DND-41 (cell line): ENCODE results near the gene A1BG.

Source experiments
- ATAC-seq: fragments of 200-7000 bp; cut with Tn5 transposase; 3 replicates; pipeline ENCODE4 v1.9.1; 2021; ENCODE audit warnings: low read depth; ENCODE audit not compliant: insufficient read depth
- DNase-seq: peaks from one replicate; pipeline ENCODE4 v3.0.0-alpha.2; 2020
- H2AFZ ChIP-seq: 2 replicates; pipeline ENCODE4 v1.6.0; 2012; ENCODE audit warnings: low read depth, low read length
- H3K27ac ChIP-seq: 2 replicates; pipeline ENCODE4 v1.5.1; 2012; ENCODE audit warnings: low read length, inconsistent platforms
- H3K27me3 ChIP-seq: fragments of 200-600 bp; sonication (generic); 2 replicates; pipeline ENCODE4 v1.6.0; 2012; ENCODE audit warnings: low read length, mild to moderate bottlenecking, inconsistent platforms; ENCODE audit not compliant: insufficient read depth, poor library complexity
- H3K36me3 ChIP-seq: 2 replicates; pipeline ENCODE4 v1.5.1; 2012; ENCODE audit warnings: low read length, inconsistent platforms; ENCODE audit not compliant: insufficient read depth
- H3K4me1 ChIP-seq: 2 replicates; pipeline ENCODE4 v1.5.1; 2012; ENCODE audit warnings: mild to moderate bottlenecking, low read length; ENCODE audit not compliant: insufficient read depth
- H3K4me2 ChIP-seq: 2 replicates; pipeline ENCODE4 v1.6.0; 2012; ENCODE audit warnings: mild to moderate bottlenecking, moderate library complexity, low read length, inconsistent platforms; ENCODE audit not compliant: insufficient read depth
- H3K4me3 ChIP-seq, 2 experiments: fragments of 200-600 bp in 1 of 2; shearing (Covaris generic) in 1 of 2; 2 replicates each; pipeline ENCODE4 v1.5.1; 2012 to 2016; ENCODE audit warnings: inconsistent platforms in 2 of 2, low read length in 2 of 2, mild to moderate bottlenecking in 2 of 2, low read depth in 1 of 2, moderate library complexity in 1 of 2
- H3K79me2 ChIP-seq: 2 replicates; pipeline ENCODE4 v1.6.0; 2012; ENCODE audit warnings: low read length, inconsistent platforms; ENCODE audit not compliant: insufficient read depth
- H3K9ac ChIP-seq: 2 replicates; pipeline ENCODE4 v1.6.0; 2012; ENCODE audit warnings: low read depth, mild to moderate bottlenecking, inconsistent platforms, low read length, moderate library complexity
- H3K9me3 ChIP-seq: 2 replicates; pipeline ENCODE4 v1.5.1; 2012; ENCODE audit warnings: low read length, moderate library complexity, mild to moderate bottlenecking, inconsistent platforms; ENCODE audit not compliant: insufficient read depth, severe bottlenecking
- H4K20me1 ChIP-seq: 2 replicates; pipeline ENCODE4 v1.6.0; 2012; ENCODE audit warnings: low read length; ENCODE audit not compliant: insufficient read depth
- CTCF ChIP-seq: IDR thresholded peaks from 2 replicates; pipeline ENCODE4 v1.5.1; 2012; ENCODE audit warnings: borderline replicate concordance, low read length, moderate library complexity, mild to moderate bottlenecking; ENCODE audit not compliant: poor library complexity, severe bottlenecking; ENCODE audit errors: extremely low read depth
- EZH2 ChIP-seq: IDR thresholded peaks from 3 replicates; pipeline ENCODE4 v1.6.1; 2012; ENCODE audit warnings: borderline replicate concordance, low read depth, mild to moderate bottlenecking, moderate library complexity, low read length, inconsistent platforms; ENCODE audit not compliant: severe bottlenecking

The A1BG gene

DNA sequence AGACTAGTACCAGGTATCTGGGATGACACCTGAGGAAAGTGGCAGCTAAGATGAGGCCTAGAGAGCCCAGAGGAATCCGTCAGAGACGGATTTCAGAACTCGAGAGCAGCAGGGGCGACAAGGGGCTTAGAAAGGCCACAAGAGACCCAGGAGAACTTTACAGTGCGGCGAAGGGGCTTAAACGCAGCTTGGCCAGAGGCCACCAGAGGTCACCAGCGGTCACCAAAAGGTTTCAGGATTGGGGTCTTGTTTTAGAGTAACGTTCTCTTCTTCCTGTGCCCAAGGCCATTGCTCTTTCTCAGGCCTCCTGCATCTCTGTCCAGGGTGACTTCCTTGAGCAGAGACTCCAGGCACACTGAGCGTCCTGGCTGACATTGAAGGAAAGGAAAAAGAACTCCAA is 24.3 kb downstream of the A1BG start:
- H2AFZ ChIP-seq = no peak overlapping the region
- H3K79me2 ChIP-seq = peaks cover 32% of the 10 kb centered on the region
- H3K27me3 ChIP-seq = no peaks in the 10 kb centered on the region
- ATAC-seq (no peak), DNase-seq (peak; percentile 44)
- H3K36me3 ChIP-seq = 0 out of 2 replicates have a peak, but pooled peaks cover 3% of the 10 kb centered on the region
- H3K9me3 ChIP-seq = no peaks in the 10 kb centered on the region
- H4K20me1 ChIP-seq = no peaks in the 10 kb centered on the region
- peak overlapping the region; percentile 19; the same call in 1 of the 2 replicates for H3K4me2 ChIP-seq
- TF ChIP-seq CTCF (peak; percentile 69), EZH2 (no peak)
- H3K4me3 ChIP-seq = no peak overlapping the region
- peaks cover 39% of the 10 kb centered on the region for H3K4me1 ChIP-seq
- H3K27ac ChIP-seq = no peak overlapping the region
- no peak overlapping the region for H3K9ac ChIP-seq

GRCh38 chr19:58326914-58327726 is 26.2 kb downstream of the A1BG start, which contains the start of gene ZSCAN22:
Gene ZSCAN22, plus strand, starts transcription at chr19:58326994. Its CDS starts 7,809 bp downstream, at chr19:58334803.
- H2AFZ ChIP-seq = peak within 1 kb of the TSS; percentile 94
- peak within 1 kb of the TSS; percentile 74 for H3K27ac ChIP-seq
- ATAC-seq (peak; percentile 97), DNase-seq (peak; percentile 88)
- TF ChIP-seq CTCF (no peak), EZH2 (no peak)
- H3K4me3 ChIP-seq = peak within 1 kb of the TSS; percentile 58 to 76
- H3K4me2 ChIP-seq = peak within 1 kb of the TSS; percentile 93
- peak within 1 kb of the TSS; percentile 63 for H3K9ac ChIP-seq
- peaks cover 5% of the 10 kb centered on the region; the same call in 1 of the 2 replicates for H3K36me3 ChIP-seq
- H3K79me2 ChIP-seq = peaks cover 32% of the 10 kb centered on the region
- no peaks in the 10 kb centered on the region for H3K27me3 ChIP-seq
- peaks cover 39% of the 10 kb centered on the region for H3K4me1 ChIP-seq
- H4K20me1 ChIP-seq = no peaks in the 10 kb centered on the region
- H3K9me3 ChIP-seq = no peaks in the 10 kb centered on the region

GRCh38 chr19:58326501-58326913 is 26.8 kb downstream of the A1BG start:
- H3K27ac ChIP-seq = peak overlapping the region; percentile 74
- peak overlapping the region; percentile 94 for H2AFZ ChIP-seq

More at GRCh38 chr19:58326501-58326913, 26.8 kb downstream of the A1BG start:
- H3K4me2 ChIP-seq = peak overlapping the region; percentile 93
- peaks cover 39% of the 10 kb centered on the region for H3K4me1 ChIP-seq
- H3K36me3 ChIP-seq = peaks cover 6% of the 10 kb centered on the region; the same call in 1 of the 2 replicates
- H3K9ac ChIP-seq = peak overlapping the region; percentile 63
- peak overlapping the region; percentile 58 to 76 for H3K4me3 ChIP-seq
- peak; percentile 71 for ATAC-seq
- H3K79me2 ChIP-seq = peaks cover 32% of the 10 kb centered on the region
- TF ChIP-seq EZH2 (no peak), CTCF (no peak)
- no peaks in the 10 kb centered on the region for H3K27me3 ChIP-seq
- H3K9me3 ChIP-seq = no peaks in the 10 kb centered on the region
- H4K20me1 ChIP-seq = no peaks in the 10 kb centered on the region
- no peak for DNase-seq
